A172 (cell line): Measurements from ENCODE around the gene RABAC1. TPM values are rescaled to one million over a fixed set of nuclear protein-coding genes. Genes with fewer than 3 reads are reported as not detected.

Source experiments
- DNase-seq: peaks from one replicate; pipeline ENCODE4 v3.0.0-alpha.2; 2015; ENCODE audit warnings: low spot score
- total RNA-seq: library from RNA; depleted of rRNA; stranded (reverse); fragments of >200 nt; shearing (Covaris generic); gene quantifications from 2 replicates; pipeline ENCODE4 v1.2.3, GENCODE V29; 2014

Gene RABAC1
- total RNA-seq, 1 experiment from 2014 or later: 105 TPM

DNA sequence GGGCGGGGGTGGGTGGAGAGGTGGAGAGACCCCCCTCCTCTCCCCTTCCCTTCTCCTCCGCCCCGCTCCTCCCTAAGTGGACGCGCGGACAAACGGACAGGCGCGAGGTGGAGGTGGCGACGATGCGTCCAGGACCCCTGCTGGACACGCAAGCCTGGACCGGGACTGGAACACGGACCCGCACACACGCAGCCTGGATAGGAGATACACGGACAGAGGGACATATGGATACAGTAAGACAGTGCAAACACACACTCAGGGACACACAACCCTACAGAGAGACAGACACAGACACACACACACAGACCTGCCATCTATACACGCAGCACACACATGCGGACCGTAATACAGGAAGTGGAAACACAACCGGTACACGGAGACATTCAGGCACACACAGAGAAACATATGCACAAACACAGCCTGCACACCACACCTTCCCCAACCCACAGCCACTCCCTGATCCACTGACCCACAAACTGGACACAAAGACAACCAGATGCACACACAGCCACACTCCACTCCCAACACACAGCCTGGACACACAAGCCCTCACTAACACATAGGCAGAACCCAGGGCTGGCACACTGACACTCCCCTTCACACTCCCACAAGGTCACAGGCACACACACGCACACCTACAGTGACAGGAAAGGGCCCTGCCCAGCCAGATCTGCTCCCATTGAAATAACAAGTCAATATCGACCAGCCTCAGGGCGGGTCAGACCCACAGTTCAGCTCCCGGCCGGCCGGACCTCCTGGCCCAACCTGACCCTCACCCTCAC is 30.2 kb downstream of the RABAC1 start:
- DNase-seq: no peak

DNA sequence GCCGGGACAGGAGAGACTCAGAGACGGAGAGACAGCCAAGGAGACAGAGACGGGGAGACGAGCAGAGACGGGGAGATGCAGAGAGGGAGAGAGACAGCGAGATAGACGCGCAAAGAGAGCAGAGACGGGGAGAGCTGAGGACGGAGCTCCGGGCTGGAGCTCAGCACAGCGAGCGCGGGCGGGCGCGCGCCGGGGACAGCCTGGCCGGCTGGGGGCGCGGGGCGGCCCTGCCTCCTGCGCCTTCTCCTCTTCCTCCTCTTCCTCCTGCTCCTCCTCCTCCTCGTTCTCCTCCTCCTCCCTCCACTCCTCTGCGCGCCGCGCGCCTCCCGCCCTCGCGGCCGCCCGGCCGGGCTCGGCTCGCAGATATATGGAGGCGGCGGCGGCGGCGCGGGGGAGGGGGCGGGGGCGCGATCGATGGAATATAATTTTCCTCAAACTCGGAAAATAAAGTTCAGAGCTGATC is 30.9 kb downstream of the RABAC1 start, which contains the start of gene ERFL:
Gene ERFL, minus strand, starts transcription at position 229 of the 463 bp plus-strand sequence. CDS start 15,530 bp downstream, outside the sequence.
- peak; percentile 61 for DNase-seq

DNA sequence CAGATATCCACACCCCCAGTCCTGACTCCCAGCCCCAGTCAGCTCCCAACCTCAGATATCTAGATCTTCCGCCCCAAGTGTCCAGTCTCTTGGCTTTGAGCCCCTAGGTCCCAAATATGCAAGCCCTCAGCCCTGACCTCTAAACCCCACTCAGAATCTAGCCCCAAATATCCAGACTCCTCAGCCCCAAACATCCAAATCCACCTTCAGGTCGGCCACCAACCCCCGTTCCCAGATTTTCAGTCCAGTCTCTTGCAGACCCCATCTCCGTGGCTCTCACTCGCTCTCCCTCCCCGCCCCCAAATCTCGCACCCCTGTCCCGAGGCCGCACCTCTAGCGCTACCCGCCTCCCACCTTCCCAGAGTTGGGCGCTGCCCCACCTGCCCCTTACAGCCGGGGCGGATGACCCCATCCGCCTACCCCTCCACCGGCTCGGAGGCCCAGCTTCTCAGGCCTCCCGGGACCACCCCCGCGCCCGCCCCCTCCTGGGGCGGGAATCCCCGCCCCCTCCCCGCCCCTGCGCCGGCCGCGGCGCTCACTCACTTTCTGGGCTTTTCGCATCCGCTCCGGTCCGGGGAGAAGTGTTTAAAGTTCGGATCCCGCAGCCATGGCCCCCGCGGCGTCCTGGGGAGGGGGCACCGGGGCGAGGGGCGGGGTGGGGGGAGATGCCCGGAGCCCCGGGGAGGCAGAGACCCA is 31.5 kb downstream of the RABAC1 start:
- no peak for DNase-seq

DNA sequence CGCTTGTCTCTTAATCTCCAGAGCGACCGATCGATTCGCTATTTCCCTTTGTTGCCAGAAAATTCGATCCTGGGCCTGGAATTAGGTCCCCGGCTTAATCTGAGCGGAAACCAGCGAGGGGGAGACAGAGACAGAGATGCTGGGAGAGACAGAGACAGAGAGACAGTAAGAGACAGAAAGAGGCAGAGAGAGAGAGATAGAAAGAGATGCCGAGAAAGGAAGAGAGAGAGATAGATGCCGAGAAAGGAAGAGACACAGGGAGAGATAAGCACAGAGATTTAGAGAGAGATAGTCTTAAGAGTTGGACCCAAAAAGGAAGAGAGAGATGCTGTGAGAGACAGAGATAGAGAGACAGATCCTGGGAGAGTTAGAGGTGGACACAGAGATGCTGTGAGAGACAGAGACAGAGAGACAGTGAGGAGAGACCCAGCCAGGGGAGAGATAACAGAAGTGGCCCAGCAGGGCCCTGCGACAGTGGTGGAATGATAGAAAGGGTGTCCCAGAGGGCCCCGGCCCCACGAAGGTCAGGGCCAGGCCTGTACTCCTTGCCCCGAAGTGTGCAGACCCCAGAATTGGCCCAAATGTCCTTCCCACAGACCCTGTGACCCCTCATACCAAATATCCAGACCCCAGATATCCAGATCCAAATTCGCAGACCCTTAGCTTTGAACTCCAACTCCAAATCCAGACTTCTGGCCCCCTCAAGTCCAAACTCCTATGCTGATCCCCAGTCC is 32.2 kb downstream of the RABAC1 start:
- no peak for DNase-seq

DNA sequence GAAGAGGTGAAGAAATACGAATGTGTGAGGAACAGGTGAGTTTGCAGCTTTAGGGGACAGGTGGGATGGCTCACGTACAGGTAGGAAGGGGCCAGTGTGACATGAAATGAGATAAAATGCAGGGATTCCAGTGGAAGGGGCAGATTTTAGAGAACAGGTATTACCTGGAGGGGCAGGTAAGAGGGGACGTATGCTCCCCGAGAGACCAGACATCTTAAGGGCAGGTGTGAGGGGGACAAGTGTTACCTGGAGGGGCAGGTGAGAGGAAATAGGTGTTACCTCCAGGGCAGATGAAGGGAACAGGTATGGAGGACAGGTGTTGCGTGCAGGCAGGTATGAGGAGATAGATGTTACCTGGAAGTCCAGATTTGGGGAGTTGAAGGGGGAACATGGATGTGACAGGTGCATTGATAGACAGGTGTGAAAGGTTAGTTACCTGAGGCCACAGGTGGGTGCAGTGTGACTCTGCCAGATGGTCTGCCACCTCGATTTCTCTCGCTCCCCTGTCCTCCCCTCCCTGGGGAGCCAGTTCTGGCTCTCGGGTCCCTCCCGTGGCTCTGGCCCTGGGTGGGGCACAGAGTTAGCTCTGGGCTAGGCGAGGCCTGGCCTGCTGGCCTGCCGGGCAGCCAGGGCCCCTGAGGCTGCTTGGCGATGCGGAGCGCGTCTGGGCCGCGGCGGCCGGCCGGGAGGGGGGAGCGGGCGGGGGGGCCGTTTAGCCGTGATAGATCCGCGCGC is 32.9 kb downstream of the RABAC1 start:
- DNase-seq: no peak

DNA sequence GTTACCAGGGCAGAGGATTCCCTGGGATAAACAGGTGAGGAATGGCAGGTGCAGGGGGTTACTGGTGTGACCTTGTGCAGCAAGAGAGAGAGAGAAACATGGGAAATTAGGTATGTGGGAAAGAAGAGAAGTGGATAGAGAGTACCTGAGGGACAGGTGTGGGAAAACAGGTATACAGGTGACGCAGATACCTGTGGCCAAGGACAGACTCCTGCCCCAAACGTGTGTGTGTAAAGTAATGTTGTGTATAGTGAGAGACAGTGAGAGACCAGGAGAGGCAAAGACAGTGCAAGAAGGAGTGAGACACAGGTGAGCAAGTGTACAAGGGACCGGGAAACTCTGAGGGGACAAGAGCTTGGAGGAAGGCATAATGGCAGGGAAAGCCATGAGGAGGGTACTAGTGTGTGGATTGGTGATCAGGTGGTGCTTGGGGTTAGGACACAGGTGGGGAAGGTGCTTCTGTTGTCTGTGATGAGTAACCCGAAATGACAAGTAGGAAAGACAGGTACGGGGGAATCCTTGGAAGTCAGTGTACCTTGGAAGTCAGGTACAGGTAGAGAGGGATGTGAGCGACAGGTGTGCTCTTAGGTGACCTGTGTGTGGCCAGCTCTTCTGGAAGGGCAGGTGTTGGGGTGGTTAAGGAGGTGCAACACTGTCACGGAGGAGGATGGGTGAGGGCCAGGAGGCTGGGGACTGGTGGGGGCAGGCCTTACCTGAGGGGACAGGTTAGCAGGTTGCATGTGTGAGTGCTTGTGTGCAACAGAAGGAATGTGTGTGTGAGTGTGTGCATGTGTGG is 33.7 kb downstream of the RABAC1 start:
- no peak for DNase-seq

DNA sequence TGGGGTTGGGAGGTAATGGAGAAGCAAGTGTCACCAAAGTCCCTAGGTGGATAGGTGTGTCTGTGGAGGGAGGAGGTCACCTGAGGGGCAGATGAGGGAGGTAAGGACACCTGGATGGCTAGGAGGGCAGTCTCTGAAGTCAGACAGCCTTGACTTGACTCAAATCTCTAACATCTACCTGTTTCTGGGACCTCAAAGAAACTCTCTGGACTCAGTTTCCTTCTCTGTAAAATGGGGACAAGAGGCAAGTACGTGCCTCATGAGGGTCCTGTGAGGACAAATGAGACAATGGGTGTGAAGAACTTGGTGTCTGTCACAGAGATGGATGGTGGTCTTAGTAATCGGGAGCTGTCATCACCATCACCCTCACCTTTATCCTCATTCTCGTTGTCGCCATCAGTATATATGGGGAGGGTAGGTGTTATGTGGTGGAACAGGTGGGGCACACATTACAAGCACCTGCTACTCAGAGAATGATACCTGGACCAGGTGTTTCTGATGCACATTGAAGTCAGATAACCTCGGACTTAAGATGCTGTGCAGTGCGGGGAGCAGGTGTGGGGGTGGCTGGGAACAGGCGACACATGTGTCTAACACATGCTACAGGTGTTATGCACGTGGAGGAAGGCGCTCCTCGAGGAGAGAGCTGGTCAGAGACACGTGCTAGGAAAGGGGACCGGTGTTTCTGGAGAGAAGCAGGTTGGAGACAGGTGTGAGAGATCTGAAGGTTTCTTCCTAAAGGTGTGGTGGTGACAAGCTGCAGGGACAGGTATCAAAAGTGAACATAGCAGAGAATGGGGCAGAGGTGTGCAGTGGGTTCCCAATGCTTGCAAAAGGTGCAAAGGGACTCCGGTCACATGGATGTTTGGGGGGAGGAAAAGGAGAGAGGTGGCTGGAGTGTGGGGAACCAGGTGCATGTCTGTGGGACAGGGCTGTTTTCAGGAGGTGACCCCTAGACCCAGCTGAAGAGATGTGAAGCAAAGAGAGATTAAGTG is 34.7 kb downstream of the RABAC1 start:
- DNase-seq: no peak

DNA sequence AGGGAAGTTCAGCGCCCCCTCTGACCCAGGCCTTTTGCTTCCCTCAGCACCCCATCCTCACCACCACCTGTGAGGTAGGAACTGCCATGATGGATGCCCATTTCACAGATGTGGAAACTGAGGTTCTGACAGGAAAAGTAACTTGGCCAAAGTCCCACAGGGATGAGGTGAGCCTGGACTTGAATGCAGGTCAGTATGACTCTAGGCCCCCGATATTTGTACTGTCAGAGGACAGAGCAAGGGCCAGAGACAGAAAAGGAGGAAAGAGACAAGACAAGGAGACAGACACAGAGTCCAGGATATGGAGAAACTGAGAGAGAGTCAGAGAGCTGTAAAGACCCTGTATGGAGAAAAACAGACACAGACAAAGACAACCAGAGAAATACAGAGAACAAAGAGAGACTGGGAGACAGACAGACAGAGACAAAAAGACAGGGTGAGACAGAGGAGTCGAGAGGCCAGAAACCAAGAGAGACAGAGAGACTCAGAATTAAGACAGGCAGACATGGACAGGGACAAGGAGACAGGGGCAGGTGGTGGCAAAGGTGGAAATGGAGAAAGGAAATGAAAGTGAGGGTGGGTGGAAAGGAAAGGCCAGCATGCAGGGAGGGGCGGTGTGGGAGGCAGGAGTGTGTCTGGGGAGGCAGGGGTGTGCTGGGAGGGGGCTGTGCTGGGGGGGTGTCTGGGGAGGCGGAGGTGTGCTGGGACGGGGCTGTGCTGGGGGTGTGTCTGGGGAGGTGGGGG is 35.9 kb downstream of the RABAC1 start:
- no peak for DNase-seq

DNA sequence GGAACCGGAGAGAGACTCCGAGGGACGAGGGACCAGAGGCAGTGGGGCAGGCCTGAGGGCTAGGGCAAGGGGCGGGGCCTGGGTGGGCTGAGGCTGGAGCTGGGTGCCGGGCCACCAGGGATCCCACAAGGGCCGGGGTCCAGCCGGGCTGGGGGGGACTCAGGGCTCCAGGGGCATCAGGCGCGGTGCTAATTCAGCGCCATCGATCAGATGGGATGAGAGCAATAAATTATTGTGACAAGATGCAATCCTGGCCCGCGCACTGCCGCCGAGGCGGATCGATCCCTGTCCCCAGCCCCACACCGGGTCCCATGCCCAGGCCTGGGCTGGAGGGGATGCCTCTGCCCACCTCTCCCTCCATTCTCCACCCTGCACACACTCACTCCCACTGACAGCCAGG is 36.5 kb downstream of the RABAC1 start:
- no peak for DNase-seq

DNA sequence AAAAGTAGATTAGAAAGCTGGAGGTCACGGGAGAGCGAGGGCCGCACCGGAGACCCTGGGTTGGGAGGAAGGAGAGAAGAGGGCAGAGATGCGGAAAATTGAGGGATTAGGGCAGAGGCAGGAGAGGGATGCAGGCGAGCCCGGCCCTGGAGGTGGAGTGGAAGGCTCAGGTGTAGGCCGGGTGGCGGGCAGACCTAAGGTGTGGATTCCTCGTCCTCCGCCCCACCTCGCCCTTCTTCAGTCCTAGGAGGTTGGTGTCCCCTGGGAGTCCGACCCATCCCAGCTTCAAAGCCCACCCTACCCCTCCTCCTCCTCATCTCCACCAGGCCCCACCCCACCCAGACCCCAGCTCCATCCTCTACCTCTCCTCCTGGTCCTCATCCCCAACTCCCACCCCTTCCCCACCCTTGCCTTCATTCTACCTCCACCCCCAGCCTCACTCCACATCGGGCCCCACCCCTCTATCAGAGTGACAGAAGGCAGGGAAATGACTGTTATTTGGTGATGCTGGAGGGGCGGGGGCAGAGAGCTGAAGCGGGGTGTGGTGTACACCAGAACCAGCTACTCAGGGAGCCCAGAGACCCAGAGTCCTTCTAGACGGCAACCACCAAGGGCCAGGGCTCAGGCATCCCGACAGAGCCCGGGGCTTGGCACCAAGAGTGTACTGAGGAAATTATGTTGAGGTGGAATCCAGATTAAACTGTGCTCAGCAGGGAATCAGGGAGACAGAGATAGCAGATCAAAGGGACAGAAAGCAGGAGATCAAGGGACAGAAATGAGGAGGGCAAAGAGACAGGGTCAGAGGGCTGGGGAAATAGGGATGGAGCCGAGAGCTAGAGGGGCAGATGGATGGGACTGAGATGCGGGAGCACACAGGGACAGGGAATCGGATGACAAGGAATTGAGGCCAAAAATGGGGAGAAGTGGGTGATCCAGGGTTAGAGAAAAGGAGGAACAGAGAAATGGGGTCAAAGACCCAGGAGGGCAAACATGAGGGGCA is 37.2 kb downstream of the RABAC1 start:
- no peak for DNase-seq

DNA sequence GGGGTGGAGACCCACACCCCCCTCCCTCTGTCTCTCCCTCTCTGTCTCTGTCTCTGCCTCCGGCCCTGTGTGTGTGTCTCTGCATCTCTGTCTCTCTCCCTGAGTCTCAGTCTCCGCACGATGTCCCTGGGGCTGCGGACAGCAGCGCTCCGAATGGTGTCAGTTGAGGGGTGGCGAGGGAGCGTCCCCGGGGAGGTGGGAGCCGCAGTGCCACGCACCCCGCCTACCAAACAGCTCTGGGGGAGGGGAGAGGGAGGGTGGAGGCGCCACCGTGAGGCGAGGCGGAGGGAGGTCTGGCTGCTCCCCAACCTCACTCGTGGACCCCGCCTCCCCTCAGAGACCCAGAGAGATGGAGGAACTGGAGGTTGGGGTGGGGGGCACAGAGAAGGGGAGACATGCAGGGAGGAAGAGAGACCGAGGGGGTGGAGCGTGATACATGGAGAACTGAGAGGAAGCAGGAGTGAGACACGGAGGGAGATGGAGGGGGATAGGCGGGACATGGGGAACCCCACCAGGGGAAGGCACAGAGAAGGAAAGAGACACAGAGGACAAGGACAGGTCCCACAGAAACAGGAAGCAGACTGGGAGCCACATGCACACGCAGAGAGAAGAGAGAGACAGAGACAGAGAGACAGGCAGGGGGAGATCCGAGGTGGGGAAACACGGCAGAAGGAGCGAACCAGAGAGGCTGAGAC is 38.1 kb downstream of the RABAC1 start:
- no peak for DNase-seq

DNA sequence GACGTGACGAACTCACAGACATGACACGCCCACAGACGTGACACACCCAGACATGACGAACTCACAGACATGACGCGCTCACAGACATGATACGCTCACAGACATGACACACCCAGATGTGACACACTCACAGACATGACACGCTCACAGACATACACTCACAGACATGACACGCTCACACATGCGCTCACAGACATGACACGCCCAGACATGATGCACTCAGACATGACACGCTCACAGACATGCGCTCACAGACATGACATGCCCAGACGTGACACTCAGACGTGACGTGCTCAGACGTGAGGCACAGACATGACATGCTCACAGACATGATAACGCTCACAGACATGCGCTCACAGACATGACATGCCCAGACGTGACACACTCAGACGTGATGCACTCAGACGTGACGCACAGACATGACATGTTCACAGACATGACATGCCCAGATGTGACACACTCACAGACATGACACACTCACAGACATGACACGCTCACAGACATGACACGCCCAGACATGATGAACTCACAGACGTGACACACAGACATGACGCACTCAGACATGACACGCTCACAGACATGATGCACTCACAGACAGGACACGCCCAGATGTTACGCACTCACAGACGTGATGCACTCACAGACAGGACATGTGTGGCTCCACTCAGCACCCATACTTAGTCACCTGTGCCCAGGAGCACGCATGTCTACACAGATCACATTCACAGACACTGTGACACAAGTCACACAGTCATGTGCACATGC is 39.0 kb downstream of the RABAC1 start:
- DNase-seq: no peak

DNA sequence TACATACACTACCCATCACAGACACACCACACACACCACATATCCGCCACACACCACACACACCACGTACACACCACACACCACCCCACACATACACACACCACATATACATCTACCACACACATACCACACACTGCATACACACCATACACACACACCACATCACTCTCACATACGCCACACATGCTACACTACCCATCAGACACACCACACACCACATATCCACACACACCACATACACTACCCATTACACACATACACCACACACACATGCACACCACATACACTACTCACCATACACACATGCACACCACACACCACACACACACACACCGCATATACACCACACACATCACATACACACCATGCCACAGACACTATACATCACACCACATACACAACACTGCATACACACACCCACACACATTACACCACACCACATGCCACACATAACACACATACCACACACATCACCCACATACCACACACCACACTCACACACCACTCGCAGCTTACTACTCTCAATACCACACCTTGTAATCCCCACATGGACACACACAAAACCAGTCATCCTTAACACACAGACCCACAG is 40.4 kb downstream of the RABAC1 start:
- no peak for DNase-seq

DNA sequence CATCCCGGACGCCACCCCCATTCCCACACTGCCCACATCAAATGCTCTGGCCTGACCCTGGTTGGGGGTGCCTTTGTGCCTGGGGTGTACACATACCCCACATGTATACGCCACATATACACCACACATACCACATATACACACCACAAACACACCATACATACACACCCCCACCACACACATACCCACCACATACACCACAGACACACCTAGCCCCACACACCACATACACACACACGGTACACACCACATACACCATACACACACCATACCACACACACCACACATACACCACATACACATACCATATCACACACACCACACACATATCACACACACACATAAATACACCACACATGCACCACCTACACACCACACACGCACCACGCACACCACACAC is 41.0 kb downstream of the RABAC1 start:
- no peak for DNase-seq

DNA sequence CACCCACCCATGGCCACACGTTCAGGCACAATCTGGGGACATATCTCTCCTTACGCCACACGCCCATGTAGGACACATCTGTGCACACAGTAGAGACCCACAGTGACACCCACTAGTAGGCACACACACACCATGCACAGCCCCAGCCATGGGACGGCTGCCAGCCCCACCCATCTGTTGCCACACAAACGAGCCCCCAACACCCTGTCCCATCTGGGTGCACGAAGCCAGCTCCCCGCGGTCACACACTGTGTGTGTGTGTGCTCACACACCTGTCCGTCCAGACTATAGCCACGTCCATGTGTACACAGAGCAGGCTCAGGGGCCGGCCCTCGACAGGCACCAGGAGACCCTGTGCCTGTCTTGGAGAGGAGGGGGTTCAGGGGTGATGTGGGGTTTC is 41.4 kb downstream of the RABAC1 start:
- no peak for DNase-seq
